Measurements from ENCODE around the gene PRH2. TPM values are rescaled to one million over a fixed set of nuclear protein-coding genes. Genes with fewer than 3 reads are reported as not detected.
A peak's percentile ranks its signal among the peaks of the same experiment; 100 is the strongest.

PRH2 gene
- total and polyA plus RNA-seq, 3 donors from 2014 or later = 1.2 to 6.5 (median 1.3) TPM

GRCh38 chr12:10966314-10966713, 37.3 kb downstream of the PRH2 start:
- no peak for DNase-seq
- TF ChIP-seq POLR2A (IDR thresholded peaks at IDR 0.05) (no peak), CTCF (IDR thresholded peaks at IDR 0.05) (no peak)
- Histone ChIP-seq H3K4me3 (no peak overlapping the region), H3K27ac (no peak overlapping the region), H3K36me3 (ENCODE audit: low read depth, missing control alignments) (no peaks in the 10 kb centered on the region), H3K4me1 (peaks cover 9% of the 10 kb centered on the region), H3K9me3 (no peaks in the 10 kb centered on the region), H3K27me3 (no peaks in the 10 kb centered on the region)
- intact Hi-C loops (cut with DNase I; ENCODE audit: low total_unique reads) = no loop called here

GRCh38 chr12:10967409-10967808, 38.4 kb downstream of the PRH2 start:
- peaks cover 9% of the 10 kb centered on the region for H3K4me1 ChIP-seq
- no peak overlapping the region for H3K27ac ChIP-seq
- no peaks in the 10 kb centered on the region for H3K36me3 ChIP-seq (ENCODE audit: low read depth, missing control alignments)
- no peaks in the 10 kb centered on the region for H3K27me3 ChIP-seq
- no peak for DNase-seq
- no peak overlapping the region for H3K4me3 ChIP-seq
- no peaks in the 10 kb centered on the region for H3K9me3 ChIP-seq
- TF ChIP-seq POLR2A (IDR thresholded peaks at IDR 0.05) = no peak
- no peak for TF ChIP-seq CTCF (IDR thresholded peaks at IDR 0.05)
- WGBS, 2 donors = 52 to 59% methylated on average over 2 of the region's 2 CpGs
- intact Hi-C loops (cut with DNase I; ENCODE audit: low total_unique reads) = no loop called here

GRCh38 chr12:10968765-10969456, 39.9 kb downstream of the PRH2 start:
- intact Hi-C loops (cut with DNase I; ENCODE audit: low total_unique reads) = no loop called here
- 46 to 48% methylated on average over 12 to 15 of the region's 15 CpGs for WGBS, 2 donors
- H3K36me3 ChIP-seq (ENCODE audit: low read depth, missing control alignments) = no peaks in the 10 kb centered on the region
- no peak for TF ChIP-seq CTCF (IDR thresholded peaks at IDR 0.05)
- no peak for TF ChIP-seq POLR2A (IDR thresholded peaks at IDR 0.05)
- peaks cover 9% of the 10 kb centered on the region for H3K4me1 ChIP-seq
- no peak overlapping the region for H3K4me3 ChIP-seq
- peak; percentile 44 for DNase-seq
- H3K27ac ChIP-seq = no peak overlapping the region
- no peaks in the 10 kb centered on the region for H3K9me3 ChIP-seq
- no peaks in the 10 kb centered on the region for H3K27me3 ChIP-seq

GRCh38 chr12:10974965-10975364, 45.9 kb downstream of the PRH2 start:
- TF ChIP-seq CTCF (IDR thresholded peaks at IDR 0.05) (no peak), POLR2A (IDR thresholded peaks at IDR 0.05) (no peak)
- Histone ChIP-seq H3K36me3 (ENCODE audit: low read depth, missing control alignments) (no peaks in the 10 kb centered on the region), H3K9me3 (no peaks in the 10 kb centered on the region), H3K27ac (no peak overlapping the region), H3K4me3 (no peak overlapping the region), H3K4me1 (no peaks in the 10 kb centered on the region), H3K27me3 (no peaks in the 10 kb centered on the region)
- no peak for DNase-seq
- intact Hi-C loops (cut with DNase I; ENCODE audit: low total_unique reads) = no loop called here
- 90 to 96% methylated on average over 3 of the region's 3 CpGs for WGBS, 2 donors

GRCh38 chr12:10982244-10982643, 53.2 kb downstream of the PRH2 start:
- 90 to 94% methylated on average over 5 of the region's 5 CpGs for WGBS, 2 donors
- H3K27me3 ChIP-seq = no peaks in the 10 kb centered on the region
- H3K27ac ChIP-seq = no peak overlapping the region
- intact Hi-C loops (cut with DNase I; ENCODE audit: low total_unique reads) = no loop called here
- TF ChIP-seq CTCF (IDR thresholded peaks at IDR 0.05) (no peak), POLR2A (IDR thresholded peaks at IDR 0.05) (no peak)
- no peaks in the 10 kb centered on the region for H3K9me3 ChIP-seq
- no peak for DNase-seq
- H3K4me3 ChIP-seq = no peak overlapping the region
- H3K4me1 ChIP-seq = no peaks in the 10 kb centered on the region
- no peaks in the 10 kb centered on the region for H3K36me3 ChIP-seq (ENCODE audit: low read depth, missing control alignments)

Measured in testis (tissue), 3 donors.